Sigmoid colon (tissue), 7 donors: ENCODE data around the gene SYAP1. TPM values are rescaled to one million over a fixed set of nuclear protein-coding genes. Genes with fewer than 3 reads are reported as not detected.

Experiments
- DNase-seq: peaks from one replicate; pipeline ENCODE4 v3.0.0-alpha.2; 2019
- H3K27ac ChIP-seq, 4 donors: fragments of 200-600 bp; sonication (generic); one replicate each; pipeline ENCODE4 v1.5.1; 2016 to 2019; ENCODE audit warnings: mild to moderate bottlenecking in 1 of 4
- H3K27me3 ChIP-seq, 3 donors: fragments of 200-600 bp; sonication (generic); one replicate each; pipeline ENCODE4 v1.5.1; 2019; ENCODE audit warnings: mild to moderate bottlenecking in 1 of 3
- H3K36me3 ChIP-seq, 4 donors: fragments of 200-600 bp; sonication (generic); one replicate each; pipeline ENCODE4 v1.5.1; 2016 to 2019
- H3K4me1 ChIP-seq, 4 donors: fragments of 200-600 bp; sonication (generic); one replicate each; pipeline ENCODE4 v1.5.1; 2017 to 2019
- H3K4me3 ChIP-seq, 4 donors: fragments of 200-600 bp; sonication (generic); one replicate each; pipeline ENCODE4 v1.5.1; 2017 to 2019; ENCODE audit warnings: mild to moderate bottlenecking in 2 of 4, moderate library complexity in 1 of 4
- H3K9me3 ChIP-seq, 4 donors: fragments of 200-600 bp in 3 of 4; sonication (generic) in 3 of 4; one replicate each; pipeline versions ENCODE4 v1.5.1 to v1.6.1; 2013 to 2019
- CTCF ChIP-seq, 4 experiments: fragments of 450-650 bp in 3 of 4; fragments of 200-600 bp in 1 of 4; IDR thresholded peaks; one replicate each; pipeline ENCODE4 v1.5.1; 2016 to 2019; ENCODE audit warnings: antibody characterized with exemption in 4 of 4, mild to moderate bottlenecking in 3 of 4, moderate library complexity in 2 of 4
- EP300 ChIP-seq, 4 donors: sonication (generic); formaldehyde crosslinking; IDR thresholded peaks; one replicate each; pipeline ENCODE4 v1.6.1; 2017; ENCODE audit warnings: antibody characterized with exemption in 4 of 4
- POLR2A ChIP-seq, 2 donors: fragments of 450-650 bp; IDR thresholded peaks; one replicate each; pipeline ENCODE4 v1.6.1; 2016; ENCODE audit warnings: antibody characterized with exemption in 2 of 2, mild to moderate bottlenecking in 2 of 2, moderate library complexity in 2 of 2
- POLR2AphosphoS5 ChIP-seq, 4 donors: sonication (generic); formaldehyde crosslinking; IDR thresholded peaks; one replicate each; pipeline ENCODE4 v1.6.1; 2017; ENCODE audit warnings: antibody characterized with exemption in 4 of 4
- whole genome bisulfite sequencing, 2 donors: extraction: QIAGEN DNeasy Blood & Tissue Kit; methylation state at CpG; one replicate each; pipeline ENCODE4 v1.1.7; 2013; 5-methylcytosine and 5-hydroxymethylcytosine counted together
- intact Hi-C: fragments of 100-400 bp; cut with DNase I; formaldehyde crosslinking; loops from one replicate; pipeline ENCODE4 v1.15.1; 2023
- polyA plus RNA-seq, 3 donors: library from polyadenylated mRNA; stranded (reverse); fragments of 200-250 nt; gene quantifications; one replicate each; pipeline ENCODE4 v1.2.3, GENCODE V29; 2013
- total RNA-seq, 4 donors: library from RNA; depleted of rRNA; stranded (reverse); fragments of >200 nt; gene quantifications; one replicate each; pipeline ENCODE4 v1.1.0, GENCODE V29; 2016
- donor health status: healthy with polysubstance abuse.
- donor health status: Bipolar disorder and iron deficiency.
- donor health status: healthy.

The SYAP1 gene
- total and polyA plus RNA-seq, 7 donors: 17.5 to 31.4 (median 19.9) TPM

GRCh38 chrX:16797358-16797757 lies 77.9 kb downstream of the SYAP1 start:
- H3K36me3 ChIP-seq: peaks cover 0 to 10% (median 3%) of the 10 kb centered on the region in 4 donors
- no peaks in the 10 kb centered on the region for H3K9me3 ChIP-seq
- 84 to 87% methylated on average over 5 of the region's 5 CpGs for WGBS, 2 donors
- TF ChIP-seq EP300 (IDR thresholded peaks at IDR 0.05) (no peak), POLR2AphosphoS5 (IDR thresholded peaks at IDR 0.05) (no peak), POLR2A (IDR thresholded peaks at IDR 0.05) (no peak), CTCF (IDR thresholded peaks at IDR 0.05) (no peak)
- DNase-seq: peak; percentile 82
- intact Hi-C loops: no loop called here
- no peak overlapping the region for H3K4me3 ChIP-seq
- no peaks in the 10 kb centered on the region for H3K4me1 ChIP-seq
- H3K27ac ChIP-seq: no peak overlapping the region
- H3K27me3 ChIP-seq: no peaks in the 10 kb centered on the region

GRCh38 chrX:16797841-16798240 lies 78.4 kb downstream of the SYAP1 start:
- no peaks in the 10 kb centered on the region for H3K27me3 ChIP-seq
- no peak overlapping the region for H3K27ac ChIP-seq
- H3K9me3 ChIP-seq: no peaks in the 10 kb centered on the region
- H3K4me3 ChIP-seq: no peak overlapping the region
- 79 to 90% methylated on average over 4 of the region's 4 CpGs for WGBS, 2 donors
- TF ChIP-seq POLR2AphosphoS5 (IDR thresholded peaks at IDR 0.05) (no peak), CTCF (IDR thresholded peaks at IDR 0.05) (no peak), POLR2A (IDR thresholded peaks at IDR 0.05) (no peak), EP300 (IDR thresholded peaks at IDR 0.05) (no peak)
- no peak for DNase-seq
- no peaks in the 10 kb centered on the region for H3K4me1 ChIP-seq
- peaks cover 0 to 10% (median 3%) of the 10 kb centered on the region in 4 donors for H3K36me3 ChIP-seq
- intact Hi-C loops: no loop called here

GRCh38 chrX:16804923-16805464 lies 85.6 kb downstream of the SYAP1 start:
- intact Hi-C loops: no loop called here
- WGBS, 2 donors: 87 to 92% methylated on average over 7 to 8 of the region's 8 CpGs
- H3K27ac ChIP-seq: no peak overlapping the region
- H3K36me3 ChIP-seq: no peaks in the 10 kb centered on the region
- DNase-seq: no peak
- H3K27me3 ChIP-seq: no peaks in the 10 kb centered on the region
- peaks cover 0 to 7% (median 3%) of the 10 kb centered on the region in 4 donors for H3K4me1 ChIP-seq
- TF ChIP-seq POLR2A (IDR thresholded peaks at IDR 0.05) (no peak), CTCF (IDR thresholded peaks at IDR 0.05) (no peak), EP300 (IDR thresholded peaks at IDR 0.05) (no peak), POLR2AphosphoS5 (IDR thresholded peaks at IDR 0.05) (no peak)
- no peaks in the 10 kb centered on the region for H3K9me3 ChIP-seq
- H3K4me3 ChIP-seq: no peak overlapping the region

GRCh38 chrX:16807548-16807947 lies 88.1 kb downstream of the SYAP1 start:
- TF ChIP-seq CTCF (IDR thresholded peaks at IDR 0.05): no peak
- no peak for TF ChIP-seq POLR2AphosphoS5 (IDR thresholded peaks at IDR 0.05)
- TF ChIP-seq POLR2A (IDR thresholded peaks at IDR 0.05): no peak
- no peak for TF ChIP-seq EP300 (IDR thresholded peaks at IDR 0.05)
- Histone ChIP-seq H3K4me1 (peaks cover 0 to 7% (median 3%) of the 10 kb centered on the region in 4 donors), H3K4me3 (peak overlapping the region in 2 of 4 donors; percentile 29 to 36), H3K27ac (peak overlapping the region; percentile 31 to 63 (median 51)), H3K36me3 (no peaks in the 10 kb centered on the region), H3K27me3 (no peaks in the 10 kb centered on the region), H3K9me3 (no peaks in the 10 kb centered on the region)
- no peak for DNase-seq
- intact Hi-C loops: no loop called here
